Activated B cell treated with CpG ODN at 0.5 μM for 24 hours (primary cell): ENCODE results near the gene SMIM1. TPM values are rescaled to one million over a fixed set of nuclear protein-coding genes. Genes with fewer than 3 reads are reported as not detected.

Source experiments
- ATAC-seq: fragments of 200-7000 bp; cut with Tn5 transposase; one replicate; pipeline ENCODE4 v1.10.0; 2021; ENCODE audit warnings: low read depth, mild to moderate bottlenecking, moderate library complexity
- CTCF ChIA-PET: fragments of 350-600 bp; sonication (Branson Sonifier 250); formaldehyde crosslinking; loops from one replicate; lab custom pipeline; 2021; ENCODE audit warnings: antibody characterized with exemption; lab: Charles Lee
- POLR2A ChIA-PET: fragments of 350-600 bp; sonication (Branson Sonifier 250); formaldehyde crosslinking; loops from one replicate; lab custom pipeline; 2021; ENCODE audit warnings: antibody characterized with exemption; lab: Charles Lee
- DNase-seq: peaks from one replicate; pipeline ENCODE4 v3.0.0; 2022
- H3K27ac Mint-ChIP-seq: one replicate; pipeline ENCODE4 v1.8.0; 2020; ENCODE audit warnings: mixed read lengths
- H3K27me3 Mint-ChIP-seq: one replicate; pipeline ENCODE4 v1.8.0; 2021; ENCODE audit warnings: mixed read lengths
- H3K36me3 Mint-ChIP-seq: one replicate; pipeline ENCODE4 v1.8.0; 2021; ENCODE audit warnings: low read depth, mixed read lengths
- H3K4me1 Mint-ChIP-seq: one replicate; pipeline ENCODE4 v1.8.0; 2021; ENCODE audit warnings: mixed read lengths
- H3K4me3 Mint-ChIP-seq: one replicate; pipeline ENCODE4 v1.8.0; 2020; ENCODE audit warnings: mild to moderate bottlenecking, mixed read lengths
- H3K9me3 Mint-ChIP-seq: one replicate; pipeline ENCODE4 v1.8.0; 2020; ENCODE audit warnings: mixed read lengths
- CTCF ChIP-seq: fragments of 200-600 bp; IDR thresholded peaks from one replicate; pipeline ENCODE4 v1.8.0; 2022; ENCODE audit warnings: antibody characterized with exemption, mild to moderate bottlenecking
- intact Hi-C: fragments of 100-400 bp; cut with micrococcal nuclease; formaldehyde crosslinking; loops from one replicate; pipeline ENCODE4 v1.15.1; 2024
- total RNA-seq: library from RNA; stranded (reverse); gene quantifications from 2 replicates; pipeline ENCODE4 v1.2.3, GENCODE V29; 2022

Gene SMIM1
- total RNA-seq, 1 donor from 2014 or later: 3.8 TPM

- no peak for DNase-seq
- ChIA-PET CTCF (interaction anchor here (0.8 kb wide), 1 partner anchor 174 kb away, joined by 4 read pairs; no protein-coding TSS in a partner anchor), POLR2A (no interaction called here)
- no peak for TF ChIP-seq CTCF
- Mint-ChIP-seq H3K36me3 (peaks cover 50% of the 10 kb centered on the region), H3K9me3 (no peaks in the 10 kb centered on the region), H3K4me3 (no peak overlapping the region), H3K4me1 (no peaks in the 10 kb centered on the region), H3K27ac (no peak overlapping the region), H3K27me3 (no peaks in the 10 kb centered on the region)
- ATAC-seq: no peak
- intact Hi-C loops: no loop called here
These were observed 33.6 kb upstream of the SMIM1 start for GRCh38 chr1:3738943-3739342.

GRCh38 chr1:3740042-3740441 lies 32.5 kb upstream of the SMIM1 start:
- POLR2A ChIA-PET: no interaction called here
- CTCF ChIA-PET: no interaction called here
- Mint-ChIP-seq H3K36me3 (peaks cover 53% of the 10 kb centered on the region), H3K4me3 (no peak overlapping the region), H3K27ac (no peak overlapping the region), H3K9me3 (no peaks in the 10 kb centered on the region), H3K27me3 (no peaks in the 10 kb centered on the region), H3K4me1 (peaks cover 4% of the 10 kb centered on the region)
- DNase-seq (no peak), ATAC-seq (no peak)
- TF ChIP-seq CTCF: no peak
- intact Hi-C loops: no loop called here

GRCh38 chr1:3740752-3741151 lies 31.8 kb upstream of the SMIM1 start:
- POLR2A ChIA-PET: no interaction called here
- intact Hi-C loops: no loop called here
- TF ChIP-seq CTCF: no peak
- Mint-ChIP-seq H3K27ac (no peak overlapping the region), H3K4me1 (peaks cover 11% of the 10 kb centered on the region), H3K9me3 (no peaks in the 10 kb centered on the region), H3K4me3 (no peak overlapping the region), H3K27me3 (no peaks in the 10 kb centered on the region), H3K36me3 (peaks cover 53% of the 10 kb centered on the region)
- CTCF ChIA-PET: no interaction called here
- DNase-seq (no peak), ATAC-seq (no peak)

GRCh38 chr1:3741566-3742438 lies 30.7 kb upstream of the SMIM1 start:
- Mint-ChIP-seq H3K4me1 (peaks cover 19% of the 10 kb centered on the region), H3K27ac (no peak overlapping the region), H3K4me3 (no peak overlapping the region), H3K36me3 (peaks cover 42% of the 10 kb centered on the region), H3K9me3 (no peaks in the 10 kb centered on the region), H3K27me3 (no peaks in the 10 kb centered on the region)
- intact Hi-C loops: no loop called here
- TF ChIP-seq CTCF: no peak
- ATAC-seq (no peak), DNase-seq (no peak)
- ChIA-PET CTCF (no interaction called here), POLR2A (no interaction called here)

- H3K36me3 Mint-ChIP-seq: peaks cover 34% of the 10 kb centered on the region
- no peaks in the 10 kb centered on the region for H3K9me3 Mint-ChIP-seq
- ChIA-PET CTCF (no interaction called here), POLR2A (no interaction called here)
- H3K4me3 Mint-ChIP-seq: no peak overlapping the region
- H3K27ac Mint-ChIP-seq: no peak overlapping the region
- intact Hi-C loops: no loop called here
- H3K27me3 Mint-ChIP-seq: no peaks in the 10 kb centered on the region
- H3K4me1 Mint-ChIP-seq: peaks cover 21% of the 10 kb centered on the region
- DNase-seq (no peak), ATAC-seq (no peak)
- no peak for TF ChIP-seq CTCF
These were observed 29.9 kb upstream of the SMIM1 start for GRCh38 chr1:3742439-3743298.
